Endodermal cell (in vitro differentiated cells): ENCODE data around the gene RNGTT. TPM values are rescaled to one million over a fixed set of nuclear protein-coding genes. Genes with fewer than 3 reads are reported as not detected.
"Not testable (repeated sequence)": the region's sequence is repeated elsewhere in the genome, so short reads cannot be mapped to it uniquely, and the experiment has no call there.

Source experiments
- DNase-seq: peaks from one replicate; pipeline ENCODE4 v3.0.0-alpha.2; 2017
- H3K27ac ChIP-seq: 2 replicates; pipeline ENCODE4 v1.5.1; 2013; ENCODE audit warnings: mild to moderate bottlenecking, low read depth, low read length, moderate library complexity
- H3K27me3 ChIP-seq: 2 replicates; pipeline ENCODE4 v1.6.1; 2013; ENCODE audit warnings: mild to moderate bottlenecking, low read length, moderate library complexity; ENCODE audit not compliant: insufficient read depth, control insufficient read depth, poor library complexity, severe bottlenecking
- H3K36me3 ChIP-seq: 2 replicates; pipeline ENCODE4 v1.7.0; 2013; ENCODE audit warnings: mild to moderate bottlenecking, low read length, moderate library complexity; ENCODE audit not compliant: control insufficient read depth, insufficient read depth
- H3K4me1 ChIP-seq: one replicate; pipeline ENCODE4 v1.7.0; 2013; ENCODE audit warnings: low read length; ENCODE audit not compliant: control insufficient read depth, insufficient read depth
- H3K4me3 ChIP-seq: 2 replicates; pipeline ENCODE4 v1.5.1; 2013; ENCODE audit warnings: mild to moderate bottlenecking, low read length, moderate library complexity
- H3K9ac ChIP-seq: 2 replicates; pipeline ENCODE4 v1.6.1; 2013; ENCODE audit warnings: mild to moderate bottlenecking, low read length, moderate library complexity; ENCODE audit not compliant: poor library complexity, severe bottlenecking; ENCODE audit errors: extremely low read depth
- H3K9me3 ChIP-seq: 2 replicates; pipeline ENCODE4 v1.6.1; 2013; ENCODE audit warnings: mild to moderate bottlenecking, low read length, moderate library complexity; ENCODE audit not compliant: control insufficient read depth
- H3K27ac Mint-ChIP-seq: 2 replicates; pipeline ENCODE4 v1.8.0; 2020; ENCODE audit warnings: mixed read lengths
- H3K27me3 Mint-ChIP-seq: 2 replicates; pipeline ENCODE4 v1.8.0; 2021; ENCODE audit warnings: mild to moderate bottlenecking, mixed read lengths; ENCODE audit not compliant: insufficient read depth
- H3K36me3 Mint-ChIP-seq: 2 replicates; pipeline ENCODE4 v1.8.0; 2020; ENCODE audit warnings: low read depth, mixed read lengths
- H3K4me1 Mint-ChIP-seq: 2 replicates; pipeline ENCODE4 v1.8.0; 2020; ENCODE audit warnings: mixed read lengths
- H3K4me3 Mint-ChIP-seq: 2 replicates; pipeline ENCODE4 v1.8.0; 2020; ENCODE audit warnings: mild to moderate bottlenecking, moderate library complexity, mixed read lengths
- H3K9me3 Mint-ChIP-seq: 2 replicates; pipeline ENCODE4 v1.8.0; 2020; ENCODE audit warnings: mild to moderate bottlenecking, mixed read lengths
- WGBS, 2 experiments: methylation state at CpG; one replicate each; pipeline versions ENCODE4 v1.1.5 to v1.1.7; 2013; ENCODE audit warnings: missing lambda C conversion rate in 2 of 2, mixed read lengths in 1 of 2; ENCODE audit not compliant: insufficient coverage in 1 of 2, insufficient read length in 1 of 2; 5-methylcytosine and 5-hydroxymethylcytosine counted together
- total RNA-seq, 2 donors: library from RNA; stranded (reverse); fragmentation: NEBNext Ultra II Directional in 1 of 2; extraction: Animal tissue kit (Norgen Biotek cat#: 25700) in 1 of 2; gene quantifications; 2 replicates in 1 of 2; 3 replicates in 1 of 2; pipeline ENCODE4 v1.2.1, GENCODE V29; 2021
- TF ChIP-seq, protein P1 (sequence below): fragments of 200-600 bp; sonication (generic); conservative IDR thresholded peaks from 2 replicates; pipeline ENCODE4 v1.5.0; 2021; ENCODE audit warnings: antibody characterized with exemption, mild to moderate bottlenecking

Gene RNGTT
- total RNA-seq, 2 donors from 2014 or later, result 21.5 to 28.7 TPM

GRCh38 chr6:88780714-88781389, 182.6 kb downstream of the RNGTT start:
- H3K36me3 Mint-ChIP-seq, result peaks cover 29% of the 10 kb centered on the region
- no peak overlapping the region for H3K27ac Mint-ChIP-seq
- H3K4me1 Mint-ChIP-seq, result peaks cover 5% of the 10 kb centered on the region
- WGBS, 2 experiments, result 36 to 51% methylated on average over 4 to 5 of the region's 5 CpGs
- Histone ChIP-seq H3K9me3 (peaks cover 21% of the 10 kb centered on the region), H3K27ac (no peak overlapping the region), H3K36me3 (peaks cover 10% of the 10 kb centered on the region), H3K4me1 (no peaks in the 10 kb centered on the region), H3K4me3 (no peak overlapping the region), H3K27me3 (no peaks in the 10 kb centered on the region), H3K9ac (no peak overlapping the region)
- H3K4me3 Mint-ChIP-seq, result no peak overlapping the region
- peaks cover 22% of the 10 kb centered on the region for H3K9me3 Mint-ChIP-seq
- TF ChIP-seq, protein P1, sequence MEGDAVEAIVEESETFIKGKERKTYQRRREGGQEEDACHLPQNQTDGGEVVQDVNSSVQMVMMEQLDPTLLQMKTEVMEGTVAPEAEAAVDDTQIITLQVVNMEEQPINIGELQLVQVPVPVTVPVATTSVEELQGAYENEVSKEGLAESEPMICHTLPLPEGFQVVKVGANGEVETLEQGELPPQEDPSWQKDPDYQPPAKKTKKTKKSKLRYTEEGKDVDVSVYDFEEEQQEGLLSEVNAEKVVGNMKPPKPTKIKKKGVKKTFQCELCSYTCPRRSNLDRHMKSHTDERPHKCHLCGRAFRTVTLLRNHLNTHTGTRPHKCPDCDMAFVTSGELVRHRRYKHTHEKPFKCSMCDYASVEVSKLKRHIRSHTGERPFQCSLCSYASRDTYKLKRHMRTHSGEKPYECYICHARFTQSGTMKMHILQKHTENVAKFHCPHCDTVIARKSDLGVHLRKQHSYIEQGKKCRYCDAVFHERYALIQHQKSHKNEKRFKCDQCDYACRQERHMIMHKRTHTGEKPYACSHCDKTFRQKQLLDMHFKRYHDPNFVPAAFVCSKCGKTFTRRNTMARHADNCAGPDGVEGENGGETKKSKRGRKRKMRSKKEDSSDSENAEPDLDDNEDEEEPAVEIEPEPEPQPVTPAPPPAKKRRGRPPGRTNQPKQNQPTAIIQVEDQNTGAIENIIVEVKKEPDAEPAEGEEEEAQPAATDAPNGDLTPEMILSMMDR, result peak; percentile 94
- no peaks in the 10 kb centered on the region for H3K27me3 Mint-ChIP-seq
- peak; percentile 83 for DNase-seq

- peaks cover 25% of the 10 kb centered on the region for H3K9me3 ChIP-seq
- no peak overlapping the region for H3K9ac ChIP-seq
- no peak for DNase-seq
- Mint-ChIP-seq H3K27me3 (no peaks in the 10 kb centered on the region), H3K9me3 (peaks cover 22% of the 10 kb centered on the region), H3K4me3 (no peak overlapping the region), H3K27ac (no peak overlapping the region), H3K36me3 (peaks cover 35% of the 10 kb centered on the region), H3K4me1 (peaks cover 10% of the 10 kb centered on the region)
- H3K36me3 ChIP-seq, result peaks cover 6% of the 10 kb centered on the region
- no peaks in the 10 kb centered on the region for H3K4me1 ChIP-seq
- WGBS, 2 experiments, result 93% methylated on average over 8 of the region's 8 CpGs; no CpG with 5 or more reads in 1 of the 2 experiments
- H3K4me3 ChIP-seq, result no peak overlapping the region
- no peaks in the 10 kb centered on the region for H3K27me3 ChIP-seq
- no peak overlapping the region for H3K27ac ChIP-seq
- TF ChIP-seq, protein P1, result no peak
Measured at GRCh38 chr6:88775866-88776571, 187.4 kb downstream of the RNGTT start.

DNA sequence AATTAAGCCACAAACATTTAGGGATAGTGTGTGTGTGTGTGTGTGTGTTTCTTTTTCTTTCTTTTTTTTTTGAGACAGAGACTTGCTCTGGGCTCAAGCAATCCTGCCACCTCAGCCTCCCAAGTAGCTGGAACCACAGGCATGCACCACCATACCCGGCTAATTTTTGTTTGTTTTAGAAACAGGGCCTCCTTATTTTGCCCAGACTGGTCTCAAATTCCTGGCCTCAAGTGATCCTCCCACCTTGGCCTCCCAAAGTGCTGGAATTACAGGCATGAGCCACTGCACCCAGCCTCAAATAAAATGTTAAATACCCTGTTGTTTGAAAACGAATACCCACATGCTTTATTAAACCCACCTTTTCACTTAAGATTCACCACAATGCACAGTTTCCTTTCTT, 195.3 kb downstream of the RNGTT start:
- not testable (repeated sequence) for H3K9me3 Mint-ChIP-seq, H3K27ac Mint-ChIP-seq, H3K36me3 ChIP-seq, H3K4me1 ChIP-seq, H3K27me3 ChIP-seq, H3K27ac ChIP-seq, H3K9ac ChIP-seq, DNase-seq, H3K9me3 ChIP-seq, H3K4me3 ChIP-seq, H3K4me1 Mint-ChIP-seq, H3K4me3 Mint-ChIP-seq, H3K27me3 Mint-ChIP-seq
- WGBS, 2 experiments, result 82 to 98% methylated on average over 1 to 2 of the region's 2 CpGs
- peaks cover 12% of the 10 kb centered on the region for H3K36me3 Mint-ChIP-seq
